SU-DHL-6 (cell line): Measurements from ENCODE around the gene CFAP210.

Experiments
- H2AFZ ChIP-seq: fragments of 200-600 bp; sonication (generic); 2 replicates; pipeline ENCODE4 v1.6.1; 2014; ENCODE audit warnings: low read depth, mild to moderate bottlenecking, moderate library complexity, mixed read lengths, antibody characterized with exemption, low read length; ENCODE audit not compliant: severe bottlenecking
- H3F3A ChIP-seq: fragments of 200-600 bp; shearing (Covaris generic); 2 replicates; pipeline ENCODE4 v1.6.0; 2016; ENCODE audit warnings: antibody characterized with exemption, mild to moderate bottlenecking; ENCODE audit not compliant: insufficient read depth
- H3K27ac ChIP-seq: fragments of 200-600 bp; sonication (generic); 2 replicates; pipeline ENCODE4 v1.5.1; 2016; ENCODE audit warnings: low read depth, mild to moderate bottlenecking, low read length, moderate library complexity, mixed read lengths
- H3K27me3 ChIP-seq: fragments of 200-600 bp; sonication (generic), shearing (Covaris generic); 2 replicates; pipeline ENCODE4 v1.6.0; 2014; ENCODE audit warnings: mild to moderate bottlenecking, low read length
- H3K36me3 ChIP-seq: fragments of 200-600 bp; sonication (generic); 2 replicates; pipeline ENCODE4 v1.6.1; 2014; ENCODE audit warnings: mild to moderate bottlenecking, low read length, mixed read lengths
- H3K4me2 ChIP-seq: fragments of 300-600, 200-600 bp; shearing (Covaris generic), sonication (generic); 2 replicates; pipeline ENCODE4 v1.6.0; 2014; ENCODE audit warnings: low read length, low read depth, mild to moderate bottlenecking; ENCODE audit not compliant: poor library complexity, severe bottlenecking
- H3K4me3 ChIP-seq: fragments of 200-600 bp; sonication (generic); 2 replicates; pipeline ENCODE4 v1.5.1; 2014; ENCODE audit warnings: antibody characterized with exemption, low read length, mild to moderate bottlenecking, mixed read lengths; ENCODE audit not compliant: insufficient read depth, poor library complexity, severe bottlenecking
- H3K79me2 ChIP-seq: fragments of 200-600 bp; sonication (generic); 2 replicates; pipeline ENCODE4 v1.6.1; 2014; ENCODE audit warnings: mild to moderate bottlenecking, low read length, moderate library complexity; ENCODE audit not compliant: insufficient read depth
- H3K9ac ChIP-seq: fragments of 200-600 bp; sonication (generic); 2 replicates; pipeline ENCODE4 v1.7.0; 2014; ENCODE audit warnings: mild to moderate bottlenecking, low read length
- H3K9me2 ChIP-seq: fragments of 200-600 bp; sonication (generic); replicated peaks from 2 replicates; pipeline ENCODE4 v1.6.1; 2014; ENCODE audit warnings: low read length; ENCODE audit not compliant: insufficient read depth
- H3K9me3 ChIP-seq: fragments of 200-600 bp; sonication (generic); 2 replicates; pipeline ENCODE4 v1.6.1; 2014; ENCODE audit warnings: low read length, mixed read lengths; ENCODE audit not compliant: insufficient read depth
- H4K20me1 ChIP-seq: fragments of 200-600 bp; sonication (generic); 2 replicates; pipeline ENCODE4 v1.6.1; 2014; ENCODE audit warnings: low read depth, mild to moderate bottlenecking, antibody characterized with exemption, low read length, moderate library complexity, mixed read lengths
- CTCF ChIP-seq: fragments of 200-600 bp; sonication (generic); IDR thresholded peaks from one replicate; pipeline ENCODE4 v1.5.1; 2017; ENCODE audit warnings: antibody characterized with exemption, mild to moderate bottlenecking, low read length, moderate library complexity; ENCODE audit not compliant: insufficient read depth, poor library complexity, severe bottlenecking
- EZH2phosphoT487 ChIP-seq: fragments of 200-600 bp; sonication (generic), shearing (Covaris generic); conservative IDR thresholded peaks from 2 replicates; pipeline ENCODE4 v1.6.1; 2018; ENCODE audit warnings: mild to moderate bottlenecking, antibody characterized with exemption, low read length, moderate library complexity, mixed read lengths

CFAP210 gene

GRCh38 chr2:169649278-169649677 lies 44.9 kb downstream of the CFAP210 start:
- Histone ChIP-seq H3K27me3 (no peaks in the 10 kb centered on the region), H3K9me3 (no peaks in the 10 kb centered on the region), H2AFZ (no peak overlapping the region), H3F3A (peaks cover 7% of the 10 kb centered on the region; the same call in 1 of the 2 replicates), H3K27ac (no peak overlapping the region), H3K4me2 (no peak overlapping the region), H3K9ac (no peak overlapping the region), H3K79me2 (no peaks in the 10 kb centered on the region), H4K20me1 (no peaks in the 10 kb centered on the region), H3K36me3 (no peaks in the 10 kb centered on the region), H3K4me3 (no peak overlapping the region), H3K9me2 (no peaks in the 10 kb centered on the region)
- TF ChIP-seq EZH2phosphoT487 (no peak), CTCF (no peak)

- Histone ChIP-seq H3K27me3 (no peaks in the 10 kb centered on the region), H3K4me2 (no peak overlapping the region), H3K4me3 (no peak overlapping the region), H3F3A (peaks cover 7% of the 10 kb centered on the region; the same call in 1 of the 2 replicates), H2AFZ (no peak overlapping the region), H3K27ac (no peak overlapping the region), H3K9ac (no peak overlapping the region), H3K9me3 (no peaks in the 10 kb centered on the region), H3K9me2 (no peaks in the 10 kb centered on the region), H3K36me3 (no peaks in the 10 kb centered on the region), H4K20me1 (no peaks in the 10 kb centered on the region), H3K79me2 (no peaks in the 10 kb centered on the region)
- TF ChIP-seq EZH2phosphoT487, result no peak
- no peak for TF ChIP-seq CTCF
Observed at GRCh38 chr2:169647496-169647895, 46.7 kb downstream of the CFAP210 start.

GRCh38 chr2:169644173-169644572 lies 50.0 kb downstream of the CFAP210 start:
- Histone ChIP-seq H3K9ac (no peak overlapping the region), H3K9me3 (no peaks in the 10 kb centered on the region), H3K4me3 (no peak overlapping the region), H3K27me3 (no peaks in the 10 kb centered on the region), H3F3A (peaks cover 6% of the 10 kb centered on the region; the same call in 1 of the 2 replicates), H3K9me2 (no peaks in the 10 kb centered on the region), H3K36me3 (peaks cover 10% of the 10 kb centered on the region; the same call in 1 of the 2 replicates), H3K27ac (no peak overlapping the region), H2AFZ (no peak overlapping the region), H3K4me2 (no peak overlapping the region), H3K79me2 (no peaks in the 10 kb centered on the region), H4K20me1 (0 out of 2 replicates have a peak, but pooled peaks cover 3% of the 10 kb centered on the region)
- TF ChIP-seq CTCF, result no peak
